ENCODE results near the gene PANX2.

PANX2 gene

GRCh38 chr22:50171319-50171964 is 911 bp downstream of the PANX2 start:
- no peak for DNase-seq (ENCODE audit: low read depth, low spot score)

- no peak for DNase-seq (ENCODE audit: low read depth, low spot score)
Measured at GRCh38 chr22:50171965-50172421, 1.5 kb downstream of the PANX2 start.

GRCh38 chr22:50173311-50173982 is 2.9 kb downstream of the PANX2 start:
- DNase-seq (ENCODE audit: low read depth, low spot score) = no peak

DNA sequence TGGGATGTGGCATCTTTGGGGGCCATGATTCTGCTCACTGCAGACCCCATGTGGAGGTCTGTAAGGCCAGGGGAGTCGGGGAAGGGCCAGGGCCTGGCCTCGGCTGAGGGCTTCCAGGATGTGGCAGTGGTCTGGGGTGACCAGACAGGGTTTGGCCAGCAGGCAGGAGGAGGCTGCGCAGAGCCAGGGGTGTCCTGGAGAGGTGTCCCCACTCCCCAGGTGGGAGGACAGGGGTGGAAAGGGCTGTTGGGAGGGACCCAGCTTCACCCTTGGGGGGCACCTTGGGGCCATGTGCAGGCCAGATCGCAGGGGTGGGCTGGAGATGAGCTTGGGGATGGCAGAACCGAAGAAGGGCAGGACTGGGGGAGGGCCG is 3.4 kb downstream of the PANX2 start:
- DNase-seq (ENCODE audit: low read depth, low spot score) = no peak

DNA sequence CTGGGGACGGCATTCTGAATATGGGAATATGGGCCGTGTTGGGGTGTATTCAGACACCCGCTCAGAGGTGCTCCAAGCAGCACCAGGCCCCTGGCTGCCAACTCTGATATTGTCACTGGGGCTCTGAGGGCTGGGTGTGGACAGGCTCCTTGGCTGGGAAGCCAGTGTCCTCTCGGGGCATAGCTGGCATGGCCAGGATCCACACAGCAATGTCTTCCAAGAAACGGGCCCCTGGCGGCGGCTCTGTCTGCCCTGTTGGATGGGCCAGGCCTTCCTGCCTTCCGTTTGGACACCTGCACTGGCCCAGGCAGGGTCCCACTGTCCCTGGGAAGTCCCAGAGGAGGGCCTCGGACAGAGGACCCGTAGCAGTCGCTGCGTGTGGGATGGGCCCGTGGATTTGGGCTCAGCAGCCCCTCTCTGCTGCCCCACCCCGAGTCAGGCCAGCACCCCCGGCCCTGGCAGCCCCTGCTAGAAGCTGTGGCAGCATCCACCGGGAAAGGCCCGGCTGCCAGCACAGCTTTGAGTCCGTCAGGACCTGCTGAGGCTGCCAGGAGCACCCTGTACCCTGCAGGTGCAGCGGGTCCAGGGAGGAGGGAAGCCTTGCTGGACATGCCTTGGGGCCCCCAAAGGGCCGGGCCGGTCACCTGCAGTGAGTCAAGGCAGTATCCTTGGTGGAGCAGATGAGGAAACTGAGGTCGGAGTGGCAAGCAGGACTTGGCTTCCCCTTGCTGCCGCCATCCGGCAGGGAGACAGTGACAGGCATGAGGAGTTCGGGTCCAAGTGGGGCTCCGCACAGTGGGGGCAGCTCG is 4.1 kb downstream of the PANX2 start:
- no peak for DNase-seq (ENCODE audit: low read depth, low spot score)

GRCh38 chr22:50175191-50175461 is 4.6 kb downstream of the PANX2 start:
- DNase-seq (ENCODE audit: low read depth, low spot score) = no peak

- no peak for DNase-seq (ENCODE audit: low read depth, low spot score)
Measured at GRCh38 chr22:50175921-50176849, 5.7 kb downstream of the PANX2 start.

DNA sequence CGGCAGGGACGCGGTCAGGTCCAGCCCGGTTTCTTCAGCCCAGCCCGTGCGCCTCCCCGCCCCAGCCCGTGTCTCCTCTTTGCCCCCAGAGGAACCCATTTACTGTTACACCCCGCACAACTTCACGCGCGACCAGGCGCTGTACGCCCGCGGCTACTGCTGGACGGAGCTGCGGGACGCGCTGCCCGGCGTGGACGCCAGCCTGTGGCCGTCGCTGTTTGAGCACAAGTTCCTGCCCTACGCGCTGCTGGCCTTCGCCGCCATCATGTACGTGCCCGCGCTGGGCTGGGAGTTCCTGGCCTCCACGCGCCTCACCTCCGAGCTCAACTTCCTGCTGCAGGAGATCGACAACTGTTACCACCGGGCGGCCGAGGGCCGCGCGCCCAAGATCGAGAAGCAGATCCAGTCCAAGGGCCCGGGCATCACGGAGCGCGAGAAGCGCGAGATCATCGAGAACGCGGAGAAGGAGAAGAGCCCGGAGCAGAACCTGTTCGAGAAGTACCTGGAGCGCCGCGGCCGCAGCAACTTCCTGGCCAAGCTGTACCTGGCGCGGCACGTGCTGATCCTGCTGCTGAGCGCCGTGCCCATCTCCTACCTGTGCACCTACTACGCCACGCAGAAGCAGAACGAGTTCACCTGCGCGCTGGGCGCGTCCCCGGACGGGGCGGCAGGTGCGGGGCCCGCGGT is 6.5 kb downstream of the PANX2 start:
- DNase-seq (ENCODE audit: low read depth, low spot score) = no peak

DNA sequence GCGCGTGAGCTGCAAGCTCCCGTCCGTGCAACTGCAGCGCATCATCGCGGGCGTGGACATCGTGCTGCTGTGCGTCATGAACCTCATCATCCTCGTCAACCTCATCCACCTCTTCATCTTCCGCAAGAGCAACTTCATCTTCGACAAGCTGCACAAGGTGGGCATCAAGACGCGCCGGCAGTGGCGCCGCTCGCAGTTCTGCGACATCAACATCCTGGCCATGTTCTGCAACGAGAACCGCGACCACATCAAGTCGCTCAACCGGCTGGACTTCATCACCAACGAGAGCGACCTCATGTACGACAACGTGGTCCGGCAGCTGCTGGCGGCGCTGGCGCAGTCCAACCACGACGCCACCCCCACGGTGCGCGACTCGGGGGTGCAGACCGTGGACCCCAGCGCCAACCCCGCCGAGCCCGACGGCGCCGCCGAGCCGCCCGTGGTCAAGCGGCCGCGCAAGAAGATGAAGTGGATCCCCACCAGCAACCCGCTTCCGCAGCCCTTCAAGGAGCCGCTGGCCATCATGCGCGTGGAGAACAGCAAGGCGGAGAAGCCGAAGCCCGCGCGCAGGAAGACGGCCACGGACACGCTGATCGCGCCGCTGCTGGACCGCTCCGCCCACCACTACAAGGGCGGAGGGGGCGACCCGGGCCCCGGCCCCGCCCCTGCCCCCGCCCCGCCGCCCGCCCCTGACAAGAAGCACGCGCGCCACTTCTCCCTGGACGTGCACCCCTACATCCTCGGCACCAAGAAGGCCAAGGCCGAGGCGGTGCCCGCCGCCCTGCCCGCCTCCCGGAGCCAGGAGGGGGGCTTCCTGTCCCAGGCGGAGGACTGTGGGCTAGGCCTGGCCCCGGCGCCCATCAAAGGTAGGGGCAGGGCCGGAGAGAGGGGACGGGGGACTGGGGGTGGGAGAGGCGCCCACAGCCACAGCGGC is 7.3 kb downstream of the PANX2 start:
- DNase-seq (ENCODE audit: low read depth, low spot score) = no peak

DNA sequence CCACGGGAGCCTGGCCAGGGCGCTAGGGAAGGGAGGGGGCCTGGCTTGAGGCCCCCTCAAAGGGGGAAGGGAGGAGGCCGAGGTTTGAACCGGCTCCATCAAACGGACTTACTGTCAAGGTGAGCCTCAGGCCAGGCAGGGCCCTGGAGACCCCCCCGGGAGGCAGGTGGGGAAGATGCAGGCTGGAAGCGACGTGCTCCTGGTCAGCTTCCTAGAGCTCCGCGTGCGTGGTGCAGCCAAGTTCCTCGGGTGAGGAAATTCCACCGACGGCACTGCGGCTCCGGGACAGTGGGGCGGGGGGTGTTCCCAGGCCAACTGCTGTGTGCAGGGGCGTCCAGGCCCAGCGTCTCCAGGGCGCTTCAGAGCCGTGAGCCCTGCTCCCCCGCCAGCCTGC is 7.9 kb downstream of the PANX2 start:
- DNase-seq (ENCODE audit: low read depth, low spot score) = no peak

DNA sequence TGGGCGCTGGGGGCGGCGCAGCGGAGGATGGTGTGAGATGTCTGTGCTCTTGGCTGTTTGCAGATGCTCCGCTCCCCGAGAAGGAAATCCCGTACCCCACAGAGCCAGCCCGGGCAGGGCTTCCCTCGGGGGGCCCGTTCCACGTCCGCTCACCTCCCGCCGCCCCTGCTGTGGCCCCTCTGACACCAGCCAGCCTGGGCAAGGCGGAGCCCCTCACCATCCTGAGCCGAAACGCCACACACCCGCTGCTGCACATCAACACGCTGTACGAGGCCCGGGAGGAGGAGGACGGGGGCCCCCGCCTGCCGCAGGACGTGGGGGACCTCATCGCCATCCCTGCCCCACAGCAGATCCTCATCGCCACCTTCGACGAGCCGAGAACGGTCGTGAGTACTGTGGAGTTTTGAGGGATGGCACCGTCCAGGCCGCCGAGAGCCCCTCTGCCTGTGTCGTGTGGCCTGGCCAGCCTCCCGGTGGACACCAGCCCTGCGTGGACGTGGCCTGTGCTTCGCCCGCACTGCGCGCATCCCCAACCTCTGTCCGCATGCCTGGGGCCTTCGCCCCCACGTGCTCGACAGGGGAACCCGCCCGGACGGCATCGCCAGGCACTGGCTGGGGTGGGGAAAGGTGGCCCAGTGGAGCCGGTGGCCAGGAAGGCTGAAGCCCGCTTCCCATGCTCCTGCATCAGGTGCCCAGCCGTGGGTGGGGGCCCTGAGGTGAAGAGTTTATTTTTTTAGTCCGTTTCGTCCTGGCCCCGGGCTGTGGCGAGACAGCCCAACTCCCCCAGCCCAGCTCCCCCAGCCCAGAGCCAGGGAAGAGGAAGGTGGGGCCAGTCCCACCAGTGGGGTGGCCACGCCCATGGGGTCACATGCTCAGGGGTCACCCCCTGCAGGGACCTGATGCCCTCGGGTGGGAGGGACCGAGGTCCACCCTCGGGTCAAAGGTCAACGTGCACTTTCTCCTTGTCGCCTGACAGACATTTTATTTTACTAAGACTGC is 8.6 kb downstream of the PANX2 start:
- DNase-seq (ENCODE audit: low read depth, low spot score) = no peak

- DNase-seq (ENCODE audit: low read depth, low spot score) = no peak
Measured at GRCh38 chr22:50179937-50180726, 9.6 kb downstream of the PANX2 start.

- DNase-seq (ENCODE audit: low read depth, low spot score) = no peak
Measured at GRCh38 chr22:50180727-50181521, 10.4 kb downstream of the PANX2 start.

DNA sequence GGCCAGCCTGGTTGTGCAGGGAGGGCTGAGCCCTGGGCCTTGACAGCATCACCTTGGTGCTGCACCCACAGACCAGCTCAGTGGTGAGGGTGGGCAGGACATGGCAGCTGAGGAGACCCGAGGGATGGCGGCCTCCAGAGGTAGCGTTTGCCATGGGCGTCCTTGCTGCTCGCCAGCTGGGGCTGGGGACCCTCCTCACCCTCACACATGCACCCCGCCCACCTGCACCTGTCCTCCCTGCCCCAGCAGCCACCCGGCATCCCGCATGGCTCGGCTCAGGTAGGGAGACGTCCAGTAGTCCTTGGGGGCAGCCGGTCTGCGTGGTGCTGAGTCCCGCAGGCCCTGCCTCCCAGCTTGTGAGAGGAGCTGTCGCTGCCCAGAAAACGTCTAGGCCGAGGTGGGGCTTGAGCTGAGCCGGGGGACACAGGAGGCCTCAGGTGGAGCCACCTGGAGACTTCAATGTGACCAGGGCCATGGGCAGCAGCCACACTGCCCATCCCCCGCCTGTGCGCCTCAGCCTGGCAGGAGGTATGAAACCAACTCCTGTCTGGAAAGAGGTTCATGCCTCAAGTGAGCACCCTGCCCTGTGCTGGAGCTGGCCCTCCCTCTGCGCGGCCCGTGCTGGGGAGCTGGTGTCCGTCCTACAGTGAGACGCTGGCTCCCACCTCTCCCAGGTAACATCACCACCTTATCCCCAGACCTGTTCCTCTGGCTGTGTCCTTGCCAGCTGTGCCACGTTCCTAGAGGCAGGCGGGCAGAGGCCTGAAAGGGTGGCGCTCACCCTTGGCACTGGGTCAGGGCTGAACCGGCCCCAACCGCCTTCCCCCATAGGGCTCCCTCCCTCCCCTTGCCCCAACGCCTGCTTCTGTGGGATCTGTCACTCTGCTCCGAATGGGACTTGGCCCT is 11.9 kb downstream of the PANX2 start:
- DNase-seq (ENCODE audit: low read depth, low spot score) = no peak

DNA sequence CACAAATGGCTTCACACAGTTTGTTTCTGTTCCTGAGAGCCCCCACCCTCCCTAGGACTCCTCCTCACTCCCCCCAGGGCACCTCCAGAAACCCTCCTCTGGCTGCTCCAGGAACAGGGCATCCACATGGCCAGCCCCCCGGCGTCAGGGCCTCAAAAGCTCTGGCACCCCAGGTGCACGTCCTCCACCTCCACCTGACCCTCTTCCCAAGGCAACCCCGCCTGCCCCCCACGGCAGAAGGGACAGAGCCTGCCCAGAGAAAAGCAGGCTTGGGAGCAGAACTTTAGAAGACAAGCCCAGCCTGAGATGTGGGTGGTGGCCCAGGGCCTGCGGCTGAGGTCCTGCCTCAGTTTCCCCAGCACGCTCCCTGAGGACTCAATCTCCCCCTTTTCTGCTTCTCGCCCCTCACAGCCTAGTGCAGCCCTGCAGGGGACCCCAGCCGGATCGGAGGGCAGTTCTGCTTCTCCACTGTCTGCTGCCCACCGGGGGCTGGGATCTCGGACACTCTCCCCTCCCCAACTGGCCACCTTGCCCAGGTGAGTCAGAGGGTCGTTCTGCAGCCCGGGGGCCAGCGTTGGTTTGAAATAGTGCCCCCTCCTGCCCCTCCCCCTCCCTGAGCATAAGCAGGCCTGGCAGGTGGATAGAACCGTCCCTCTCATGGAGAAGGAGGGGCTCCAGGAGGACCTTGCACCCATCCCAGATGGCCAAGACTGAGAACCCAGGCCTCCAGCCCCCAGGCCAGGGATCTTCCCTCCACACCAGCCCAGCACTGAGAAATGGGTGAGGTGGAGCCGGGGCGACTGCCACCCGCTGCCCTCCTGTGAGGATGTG is 12.8 kb downstream of the PANX2 start:
- DNase-seq (ENCODE audit: low read depth, low spot score) = no peak

All from astrocyte of the hippocampus (primary cell).